Sigmoid colon (tissue), 4 donors: ENCODE measurements around the gene ATXN2.

Experiments used
- CTCF ChIP-seq, 4 experiments: fragments of 450-650 bp in 3 of 4; fragments of 200-600 bp in 1 of 4; IDR thresholded peaks; one replicate each; pipeline ENCODE4 v1.5.1; 2016 to 2019; ENCODE audit warnings: antibody characterized with exemption in 4 of 4, mild to moderate bottlenecking in 3 of 4, moderate library complexity in 2 of 4
- POLR2A ChIP-seq, 2 donors: fragments of 450-650 bp; IDR thresholded peaks; one replicate each; pipeline ENCODE4 v1.6.1; 2016; ENCODE audit warnings: antibody characterized with exemption in 2 of 2, mild to moderate bottlenecking in 2 of 2, moderate library complexity in 2 of 2
- POLR2AphosphoS5 ChIP-seq, 4 donors: sonication (generic); formaldehyde crosslinking; IDR thresholded peaks; one replicate each; pipeline ENCODE4 v1.6.1; 2017; ENCODE audit warnings: antibody characterized with exemption in 4 of 4

GRCh38 chr12:111570084-111570961 lies 28.8 kb downstream of the ATXN2 start:
- no peak for TF ChIP-seq POLR2A (IDR thresholded peaks at IDR 0.05)
- TF ChIP-seq CTCF (IDR thresholded peaks at IDR 0.05) = no peak
- no peak for TF ChIP-seq POLR2AphosphoS5 (IDR thresholded peaks at IDR 0.05)
